Measurements from ENCODE around the gene APOC4.

- TF ChIP-seq EZH2phosphoT487 (IDR thresholded peaks at IDR 0.05; ENCODE audit: insufficient read depth, low read depth) (no peak), EZH2 (IDR thresholded peaks at IDR 0.05; ENCODE audit: insufficient read depth, poor library complexity, severe bottlenecking) (no peak)
Measured at GRCh38 chr19:44947041-44947581, 5.1 kb downstream of the APOC4 start.
